GM18861 (cell line): ENCODE data around the gene ZNF648.
"Not testable (repeated sequence)": the region's sequence is repeated elsewhere in the genome, so short reads cannot be mapped to it uniquely, and the experiment has no call there.

Experiments used
- ATAC-seq: cut with Tn5 transposase; IDR thresholded peaks from one replicate; pipeline ENCODE4 v1.9.1; 2021; ENCODE audit not compliant: unreplicated experiment

Gene ZNF648

GRCh38 chr1:182061594-182061993 lies at the start of gene ZNF648:
TSS of gene ZNF648 (minus strand) at chr1:182061712. CDS start at chr1:182058010, 3,702 bp downstream.
- no peak for ATAC-seq

- ATAC-seq: no peak
Observed at GRCh38 chr1:182110635-182111034, 49.1 kb upstream of the ZNF648 start.

- ATAC-seq: no peak
Observed at GRCh38 chr1:182109771-182110170, 48.3 kb upstream of the ZNF648 start.

- ATAC-seq: no peak
Observed at GRCh38 chr1:182107209-182107608, 45.7 kb upstream of the ZNF648 start.

- ATAC-seq: no peak
Observed at GRCh38 chr1:182102043-182102416, 40.5 kb upstream of the ZNF648 start.

- no peak for ATAC-seq
Observed at GRCh38 chr1:182101415-182102042, 40.0 kb upstream of the ZNF648 start.

GRCh38 chr1:182098301-182098700 lies 36.8 kb upstream of the ZNF648 start:
- no peak for ATAC-seq

GRCh38 chr1:182095946-182096345 lies 34.4 kb upstream of the ZNF648 start:
- ATAC-seq: no peak

GRCh38 chr1:182094514-182095005 lies 33.0 kb upstream of the ZNF648 start:
- ATAC-seq: not testable (repeated sequence)

- ATAC-seq: no peak
Observed at GRCh38 chr1:182093781-182094180, 32.3 kb upstream of the ZNF648 start.

- no peak for ATAC-seq
Observed at GRCh38 chr1:182092336-182092735, 30.8 kb upstream of the ZNF648 start.

GRCh38 chr1:182091083-182091482 lies 29.6 kb upstream of the ZNF648 start:
- ATAC-seq: no peak

- no peak for ATAC-seq
Observed at GRCh38 chr1:182087719-182088350, 26.3 kb upstream of the ZNF648 start.

GRCh38 chr1:182087304-182087703 lies 25.8 kb upstream of the ZNF648 start:
- no peak for ATAC-seq

- no peak for ATAC-seq
Observed at GRCh38 chr1:182086620-182087019, 25.1 kb upstream of the ZNF648 start.

- no peak for ATAC-seq
Observed at GRCh38 chr1:182086136-182086535, 24.6 kb upstream of the ZNF648 start.

GRCh38 chr1:182085726-182086125 lies 24.2 kb upstream of the ZNF648 start:
- ATAC-seq: no peak

GRCh38 chr1:182084487-182085316 lies 23.2 kb upstream of the ZNF648 start:
- peak; percentile 70 for ATAC-seq

- ATAC-seq: no peak
Observed at GRCh38 chr1:182083851-182084486, 22.5 kb upstream of the ZNF648 start.

- ATAC-seq: no peak
Observed at GRCh38 chr1:182080955-182081582, 19.6 kb upstream of the ZNF648 start.

GRCh38 chr1:182080040-182080439 lies 18.5 kb upstream of the ZNF648 start:
- no peak for ATAC-seq
